M059J (cell line): ENCODE data around the gene BCL11B. TPM values are rescaled to one million over a fixed set of nuclear protein-coding genes. Genes with fewer than 3 reads are reported as not detected.
A peak's percentile ranks its signal among the peaks of the same experiment; 100 is the strongest.

Experiments
- DNase-seq: peaks from one replicate; pipeline ENCODE4 v3.0.0-alpha.2; 2012; ENCODE audit warnings: low read depth
- total RNA-seq: library from RNA; depleted of rRNA; stranded (reverse); fragments of >200 nt; shearing (Covaris generic); gene quantifications from 2 replicates; pipeline ENCODE4 v1.2.3, GENCODE V29; 2014

Gene BCL11B
- total RNA-seq, 1 experiment from 2014 or later: 0.02 TPM

GRCh38 chr14:99163446-99163845, 108.6 kb downstream of the BCL11B start:
- DNase-seq: no peak

- DNase-seq: no peak
These were observed 112.4 kb downstream of the BCL11B start for GRCh38 chr14:99159341-99160340.

- DNase-seq: no peak
These were observed 113.3 kb downstream of the BCL11B start for GRCh38 chr14:99158646-99159165.

GRCh38 chr14:99158150-99158549, 113.8 kb downstream of the BCL11B start:
- DNase-seq: peak; percentile 14

- no peak for DNase-seq
These were observed 114.3 kb downstream of the BCL11B start for GRCh38 chr14:99157676-99158075.

GRCh38 chr14:99157246-99157645, 114.8 kb downstream of the BCL11B start:
- no peak for DNase-seq

GRCh38 chr14:99156814-99157213, 115.2 kb downstream of the BCL11B start:
- no peak for DNase-seq

GRCh38 chr14:99156090-99156425, 115.9 kb downstream of the BCL11B start:
- DNase-seq: no peak

GRCh38 chr14:99155173-99156089, 116.6 kb downstream of the BCL11B start:
- no peak for DNase-seq

- DNase-seq: no peak
These were observed 121.8 kb downstream of the BCL11B start for GRCh38 chr14:99150236-99150635.

GRCh38 chr14:99148861-99149610, 123.0 kb downstream of the BCL11B start:
- DNase-seq: no peak

GRCh38 chr14:99148131-99148530, 123.9 kb downstream of the BCL11B start:
- DNase-seq: no peak

- DNase-seq: no peak
These were observed 124.6 kb downstream of the BCL11B start for GRCh38 chr14:99147366-99147740.

GRCh38 chr14:99146616-99147365, 125.2 kb downstream of the BCL11B start:
- no peak for DNase-seq

GRCh38 chr14:99145307-99145706, 126.7 kb downstream of the BCL11B start:
- DNase-seq: no peak

GRCh38 chr14:99143793-99144192, 128.2 kb downstream of the BCL11B start:
- DNase-seq: no peak

GRCh38 chr14:99143126-99143525, 128.9 kb downstream of the BCL11B start:
- DNase-seq: no peak

GRCh38 chr14:99141236-99141635, 130.8 kb downstream of the BCL11B start:
- DNase-seq: no peak

- no peak for DNase-seq
These were observed 132.8 kb downstream of the BCL11B start for GRCh38 chr14:99138999-99139865.
